GM12865 (cell line): ENCODE measurements around the gene PSMA6.
A peak's percentile ranks its signal among the peaks of the same experiment; 100 is the strongest.

Experiments used
- DNase-seq: peaks from one replicate; pipeline ENCODE4 v3.0.0; 2010; ENCODE audit warnings: low read depth
- H3K4me3 ChIP-seq: 2 replicates; pipeline ENCODE4 v1.5.1; 2011; ENCODE audit warnings: mild to moderate bottlenecking, low read depth, low read length, control low read depth
- CTCF ChIP-seq: IDR thresholded peaks from 2 replicates; pipeline ENCODE4 v1.5.1; 2011; ENCODE audit warnings: low read length, control low read depth, low read depth, inconsistent platforms; ENCODE audit not compliant: insufficient read depth; ENCODE audit errors: missing control alignments

The PSMA6 gene

DNA sequence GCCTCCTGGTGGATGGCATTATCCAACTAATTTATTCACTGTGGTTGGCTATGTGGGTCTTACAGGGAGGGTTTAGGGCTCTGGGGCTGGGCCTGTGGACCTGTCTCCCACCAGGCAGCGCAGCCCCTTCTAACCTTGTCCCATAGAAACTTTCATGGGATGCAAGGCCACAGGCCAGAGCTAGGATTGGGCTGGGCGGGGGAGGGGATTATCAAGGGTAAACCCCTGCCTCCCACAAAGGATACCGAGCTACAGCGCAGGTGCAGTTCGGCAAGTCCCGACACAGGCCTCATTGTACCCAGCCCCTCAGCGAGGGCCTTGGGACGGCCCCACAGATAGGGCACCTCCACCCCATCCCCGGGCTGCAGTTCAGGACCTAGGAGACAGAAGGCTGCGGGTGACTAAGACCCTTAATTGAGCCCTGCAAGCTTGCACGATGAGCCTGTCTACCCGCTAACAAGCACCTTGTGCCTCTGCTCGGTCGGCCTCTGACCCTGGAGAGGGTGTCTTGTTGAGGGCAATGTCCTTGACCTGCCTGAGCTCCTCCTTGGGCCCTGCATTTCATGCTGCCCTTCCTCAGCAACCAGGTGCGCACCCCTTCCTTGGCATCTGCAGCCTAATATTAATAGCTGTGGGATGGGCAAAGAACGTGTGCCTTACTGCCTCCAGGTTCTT, 46.7 kb downstream of the PSMA6 start:
- no peak for DNase-seq
- no peak overlapping the region for H3K4me3 ChIP-seq
- TF ChIP-seq CTCF, result no peak

DNA sequence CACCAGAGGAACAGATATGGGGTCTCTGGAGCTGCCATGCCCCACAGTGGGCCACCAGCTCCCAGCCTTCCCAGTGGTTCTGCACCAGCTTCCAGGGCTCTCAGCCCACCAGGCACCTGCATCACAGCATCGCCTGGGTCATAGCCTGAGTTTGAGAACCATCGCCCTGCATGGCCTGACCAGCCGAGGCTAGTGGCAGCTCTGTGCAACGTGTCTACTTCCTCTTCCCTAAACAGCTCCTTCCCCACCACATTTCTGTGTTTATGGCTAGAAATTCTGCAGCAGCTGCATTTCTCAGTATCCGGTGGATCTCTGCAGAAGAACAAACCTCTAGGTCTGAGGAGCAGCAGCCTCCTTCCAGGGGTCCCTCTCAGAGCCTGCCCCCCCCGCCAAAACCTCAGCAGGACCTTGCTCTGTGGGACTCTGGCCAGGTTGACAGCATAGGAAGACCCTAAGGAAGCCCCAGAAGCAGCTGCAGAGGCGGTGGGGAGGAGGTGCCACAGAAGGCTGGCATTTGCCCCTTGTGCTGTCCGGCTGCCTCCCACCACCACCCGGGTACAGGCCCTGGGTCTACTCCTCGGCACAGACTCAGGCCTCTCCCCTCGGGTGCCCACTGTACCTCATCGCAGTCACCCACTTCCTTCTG, 47.7 kb downstream of the PSMA6 start:
- TF ChIP-seq CTCF, result no peak
- peak; percentile 48 for DNase-seq
- no peak overlapping the region for H3K4me3 ChIP-seq

DNA sequence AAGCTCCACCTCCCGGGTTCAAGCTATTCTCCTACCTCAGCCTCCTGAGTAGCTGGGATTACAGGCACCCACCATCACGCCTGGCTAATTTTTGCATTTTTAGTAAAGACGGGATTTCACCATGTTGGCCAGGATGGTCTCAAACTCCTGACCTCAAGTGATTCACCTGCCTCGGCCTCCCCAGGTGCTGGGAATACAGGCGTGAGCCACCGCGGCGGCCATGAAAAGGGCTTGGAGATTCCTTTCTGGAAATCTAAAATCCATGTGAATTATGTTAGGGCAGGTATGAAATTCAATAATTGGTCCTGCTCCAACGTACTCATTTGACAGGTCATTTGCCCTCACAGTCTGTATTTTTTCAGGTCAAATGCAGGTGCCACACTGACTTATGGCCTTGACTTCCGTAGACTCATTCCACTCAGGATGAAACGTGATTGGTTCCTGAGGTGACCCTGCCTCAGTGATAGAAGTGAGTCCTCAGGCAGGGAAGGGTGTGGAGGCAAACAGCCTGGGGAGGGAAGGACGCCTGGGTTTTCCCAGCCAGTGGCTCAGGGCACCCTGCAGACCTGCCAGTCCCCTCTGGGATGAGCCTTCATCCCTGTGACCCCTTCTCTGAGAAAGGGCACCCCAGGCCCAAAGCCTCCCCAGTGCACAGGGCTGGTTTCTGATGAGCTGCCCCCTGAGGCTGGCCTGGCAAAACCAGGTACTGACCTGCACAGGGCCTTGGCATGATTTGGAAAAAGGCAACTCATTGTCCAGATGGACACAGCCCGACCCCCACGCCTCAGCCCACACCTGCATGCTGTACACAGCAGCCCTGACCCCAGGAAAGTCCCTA, 48.7 kb downstream of the PSMA6 start:
- H3K4me3 ChIP-seq, result no peak overlapping the region
- DNase-seq, result no peak
- TF ChIP-seq CTCF, result no peak

GRCh38 chr14:35341454-35341750, 49.2 kb downstream of the PSMA6 start:
- H3K4me3 ChIP-seq, result no peak overlapping the region
- DNase-seq, result no peak
- no peak for TF ChIP-seq CTCF

DNA sequence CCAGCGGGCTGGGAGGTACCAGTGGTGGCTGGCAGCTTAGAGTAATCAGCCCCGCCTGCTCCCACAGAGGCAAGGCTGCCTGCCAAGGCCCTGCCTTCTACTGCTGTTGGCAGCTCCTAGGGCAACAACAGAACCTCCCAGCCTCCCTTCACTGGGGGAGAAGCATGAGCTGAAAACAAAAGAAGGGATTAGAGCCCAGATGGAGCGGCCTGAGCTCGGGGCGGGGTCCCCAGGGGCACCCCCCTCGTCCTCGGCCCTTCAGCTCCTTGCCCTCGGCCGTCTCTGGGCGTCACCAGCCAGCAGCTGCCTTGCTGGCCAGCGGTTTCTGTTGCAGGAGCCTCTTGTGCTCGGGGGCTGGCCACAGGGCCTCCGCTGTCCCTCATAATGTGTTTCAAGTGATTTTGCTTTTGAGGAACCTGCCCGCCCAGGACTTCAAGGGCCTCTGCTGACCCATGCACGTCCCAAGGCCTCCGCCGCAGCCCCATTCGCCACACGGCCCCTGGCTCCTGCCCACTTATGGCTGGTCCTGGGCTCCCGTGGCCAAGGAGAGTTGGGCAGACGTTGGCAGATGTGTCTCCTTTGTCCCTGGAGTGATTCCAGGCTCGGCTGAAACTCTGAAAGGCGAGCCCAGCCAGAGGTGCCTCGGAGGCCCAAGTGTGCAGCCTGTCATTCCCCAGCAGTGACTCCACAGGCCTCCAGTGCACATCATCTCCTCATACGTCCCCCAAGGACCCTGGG, 49.7 kb downstream of the PSMA6 start:
- no peak for DNase-seq
- H3K4me3 ChIP-seq, result no peak overlapping the region
- TF ChIP-seq CTCF, result no peak

- no peak for DNase-seq
- no peak overlapping the region for H3K4me3 ChIP-seq
- TF ChIP-seq CTCF, result no peak
Observed at GRCh38 chr14:35342489-35343010, 50.4 kb downstream of the PSMA6 start.
